Duodenal mucosa (tissue), 2 donors: ENCODE data around the gene MPPED2.

Source experiments
- H3K27ac ChIP-seq: one replicate; pipeline ENCODE4 v1.7.0; 2013; ENCODE audit warnings: low read depth, low read length
- H3K27me3 ChIP-seq, 2 donors: one replicate each; pipeline ENCODE4 v1.7.0; 2013; ENCODE audit warnings: low read length in 2 of 2, control low read depth in 1 of 2; ENCODE audit not compliant: insufficient read depth in 2 of 2, control insufficient read depth in 1 of 2
- H3K36me3 ChIP-seq, 2 donors: one replicate each; pipeline ENCODE4 v1.7.0; 2013; ENCODE audit warnings: low read length in 2 of 2, control low read depth in 1 of 2; ENCODE audit not compliant: insufficient read depth in 2 of 2, control insufficient read depth in 1 of 2
- H3K4me1 ChIP-seq, 2 donors: one replicate each; pipeline ENCODE4 v1.7.0; 2013; ENCODE audit warnings: low read length in 2 of 2, control low read depth in 1 of 2; ENCODE audit not compliant: insufficient read depth in 2 of 2, control insufficient read depth in 1 of 2
- H3K4me3 ChIP-seq, 2 donors: one replicate each; pipeline ENCODE4 v1.7.0; 2013; ENCODE audit warnings: low read length in 2 of 2, low read depth in 1 of 2
- H3K9ac ChIP-seq, 2 donors: one replicate each; pipeline ENCODE4 v1.7.0; 2013; ENCODE audit warnings: low read length in 2 of 2, low read depth in 1 of 2
- H3K9me3 ChIP-seq, 2 donors: one replicate each; pipeline ENCODE4 v1.7.0; 2013; ENCODE audit warnings: low read length in 2 of 2, control low read depth in 1 of 2; ENCODE audit not compliant: control insufficient read depth in 1 of 2

The MPPED2 gene

DNA sequence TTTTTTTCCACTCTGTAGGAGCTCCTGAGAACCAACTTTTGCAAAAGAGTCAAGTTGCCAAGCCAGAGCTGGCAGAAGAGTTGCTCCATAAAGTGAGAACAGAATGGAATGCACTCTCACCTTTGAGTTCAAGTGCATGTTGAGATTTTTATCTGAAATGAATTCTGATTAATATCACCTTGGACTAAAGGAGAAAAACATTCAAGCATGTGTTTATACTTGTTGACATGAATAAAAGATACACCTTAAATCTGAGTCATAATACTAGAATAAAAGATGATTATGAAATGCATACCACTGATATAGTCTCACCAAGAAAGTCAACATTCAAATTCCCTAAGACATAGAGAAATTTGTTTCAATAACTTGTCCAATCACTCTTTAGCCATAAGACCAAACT is 225.4 kb downstream of the MPPED2 start:
- no peaks in the 10 kb centered on the region for H3K36me3 ChIP-seq
- H3K4me1 ChIP-seq: no peaks in the 10 kb centered on the region
- H3K9ac ChIP-seq: no peak overlapping the region
- H3K9me3 ChIP-seq: no peaks in the 10 kb centered on the region
- H3K27ac ChIP-seq: no peak overlapping the region
- no peak overlapping the region for H3K4me3 ChIP-seq
- H3K27me3 ChIP-seq: no peaks in the 10 kb centered on the region
